ENCODE results near the gene TTC31.
A peak's percentile ranks its signal among the peaks of the same experiment; 100 is the strongest.
"Not testable (repeated sequence)": the region's sequence is repeated elsewhere in the genome, so short reads cannot be mapped to it uniquely, and the experiment has no call there.

Gene TTC31

DNA sequence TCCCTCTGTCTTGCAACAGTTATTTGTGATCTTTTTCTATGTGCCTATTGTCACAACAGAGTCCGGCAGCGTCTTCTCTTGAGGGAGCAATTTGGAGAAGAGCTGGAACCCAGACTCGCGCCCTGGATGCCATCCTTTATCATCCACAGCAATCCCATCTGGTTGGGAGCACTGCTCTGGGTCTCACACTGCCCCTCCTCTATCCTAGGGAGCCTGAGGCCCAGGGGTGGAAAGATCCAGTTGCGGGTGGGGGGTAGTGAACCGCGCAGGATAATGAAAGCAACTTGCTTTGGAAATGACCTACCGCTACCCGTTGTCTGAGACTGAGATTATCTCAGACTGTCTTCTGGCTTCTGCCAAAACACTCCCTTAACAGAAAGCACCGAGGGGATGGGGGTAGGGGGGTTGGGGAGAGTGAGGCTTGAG is 23.9 kb upstream of the TTC31 start:
- DNase-seq (ENCODE audit: low read depth): no peak
- peak overlapping the region; percentile 98 for H3K4me3 ChIP-seq (ENCODE audit: low read length)
- TF ChIP-seq, protein P1, sequence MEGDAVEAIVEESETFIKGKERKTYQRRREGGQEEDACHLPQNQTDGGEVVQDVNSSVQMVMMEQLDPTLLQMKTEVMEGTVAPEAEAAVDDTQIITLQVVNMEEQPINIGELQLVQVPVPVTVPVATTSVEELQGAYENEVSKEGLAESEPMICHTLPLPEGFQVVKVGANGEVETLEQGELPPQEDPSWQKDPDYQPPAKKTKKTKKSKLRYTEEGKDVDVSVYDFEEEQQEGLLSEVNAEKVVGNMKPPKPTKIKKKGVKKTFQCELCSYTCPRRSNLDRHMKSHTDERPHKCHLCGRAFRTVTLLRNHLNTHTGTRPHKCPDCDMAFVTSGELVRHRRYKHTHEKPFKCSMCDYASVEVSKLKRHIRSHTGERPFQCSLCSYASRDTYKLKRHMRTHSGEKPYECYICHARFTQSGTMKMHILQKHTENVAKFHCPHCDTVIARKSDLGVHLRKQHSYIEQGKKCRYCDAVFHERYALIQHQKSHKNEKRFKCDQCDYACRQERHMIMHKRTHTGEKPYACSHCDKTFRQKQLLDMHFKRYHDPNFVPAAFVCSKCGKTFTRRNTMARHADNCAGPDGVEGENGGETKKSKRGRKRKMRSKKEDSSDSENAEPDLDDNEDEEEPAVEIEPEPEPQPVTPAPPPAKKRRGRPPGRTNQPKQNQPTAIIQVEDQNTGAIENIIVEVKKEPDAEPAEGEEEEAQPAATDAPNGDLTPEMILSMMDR (IDR thresholded peaks at IDR 0.05; ENCODE audit: insufficient read depth, low read depth, low read length, missing control alignments): no peak

DNA sequence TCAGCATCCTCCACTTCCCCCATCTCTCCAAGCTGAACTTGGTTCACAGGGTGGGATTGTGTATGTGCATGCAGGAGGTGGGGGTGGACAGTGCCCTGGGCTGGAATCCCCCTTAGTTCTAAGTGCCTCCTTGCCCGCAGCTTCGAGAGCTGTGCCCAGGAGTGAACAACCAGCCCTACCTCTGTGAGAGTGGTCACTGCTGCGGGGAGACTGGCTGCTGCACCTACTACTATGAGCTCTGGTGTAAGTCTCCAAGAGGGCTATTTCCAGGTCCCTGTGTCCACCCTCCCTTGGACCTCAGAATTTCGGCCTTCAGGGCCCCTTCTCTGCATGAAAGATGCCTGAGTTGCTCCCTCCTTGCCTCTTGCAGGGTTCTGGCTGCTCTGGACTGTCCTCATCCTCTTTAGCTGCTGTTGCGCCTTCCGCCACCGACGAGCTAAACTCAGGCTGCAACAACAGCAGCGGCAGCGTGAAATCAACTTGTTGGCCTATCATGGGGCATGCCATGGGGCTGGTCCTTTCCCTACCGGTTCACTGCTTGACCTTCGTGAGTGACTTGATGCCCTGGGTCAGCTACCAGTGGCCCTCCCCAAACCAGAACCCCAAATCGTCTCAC is 23.3 kb upstream of the TTC31 start:
- DNase-seq (ENCODE audit: low read depth): not testable (repeated sequence)
- peak overlapping the region; percentile 98 for H3K4me3 ChIP-seq (ENCODE audit: low read length)

DNA sequence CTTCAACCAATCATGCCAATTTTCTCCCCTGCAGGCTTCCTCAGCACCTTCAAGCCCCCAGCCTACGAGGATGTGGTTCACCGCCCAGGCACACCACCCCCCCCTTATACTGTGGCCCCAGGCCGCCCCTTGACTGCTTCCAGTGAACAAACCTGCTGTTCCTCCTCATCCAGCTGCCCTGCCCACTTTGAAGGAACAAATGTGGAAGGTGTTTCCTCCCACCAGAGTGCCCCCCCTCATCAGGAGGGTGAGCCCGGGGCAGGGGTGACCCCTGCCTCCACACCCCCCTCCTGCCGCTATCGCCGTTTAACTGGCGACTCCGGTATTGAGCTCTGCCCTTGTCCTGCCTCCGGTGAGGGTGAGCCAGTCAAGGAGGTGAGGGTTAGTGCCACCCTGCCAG is 22.7 kb upstream of the TTC31 start:
- not testable (repeated sequence) for H3K4me3 ChIP-seq (ENCODE audit: low read length); DNase-seq (ENCODE audit: low read depth)

DNA sequence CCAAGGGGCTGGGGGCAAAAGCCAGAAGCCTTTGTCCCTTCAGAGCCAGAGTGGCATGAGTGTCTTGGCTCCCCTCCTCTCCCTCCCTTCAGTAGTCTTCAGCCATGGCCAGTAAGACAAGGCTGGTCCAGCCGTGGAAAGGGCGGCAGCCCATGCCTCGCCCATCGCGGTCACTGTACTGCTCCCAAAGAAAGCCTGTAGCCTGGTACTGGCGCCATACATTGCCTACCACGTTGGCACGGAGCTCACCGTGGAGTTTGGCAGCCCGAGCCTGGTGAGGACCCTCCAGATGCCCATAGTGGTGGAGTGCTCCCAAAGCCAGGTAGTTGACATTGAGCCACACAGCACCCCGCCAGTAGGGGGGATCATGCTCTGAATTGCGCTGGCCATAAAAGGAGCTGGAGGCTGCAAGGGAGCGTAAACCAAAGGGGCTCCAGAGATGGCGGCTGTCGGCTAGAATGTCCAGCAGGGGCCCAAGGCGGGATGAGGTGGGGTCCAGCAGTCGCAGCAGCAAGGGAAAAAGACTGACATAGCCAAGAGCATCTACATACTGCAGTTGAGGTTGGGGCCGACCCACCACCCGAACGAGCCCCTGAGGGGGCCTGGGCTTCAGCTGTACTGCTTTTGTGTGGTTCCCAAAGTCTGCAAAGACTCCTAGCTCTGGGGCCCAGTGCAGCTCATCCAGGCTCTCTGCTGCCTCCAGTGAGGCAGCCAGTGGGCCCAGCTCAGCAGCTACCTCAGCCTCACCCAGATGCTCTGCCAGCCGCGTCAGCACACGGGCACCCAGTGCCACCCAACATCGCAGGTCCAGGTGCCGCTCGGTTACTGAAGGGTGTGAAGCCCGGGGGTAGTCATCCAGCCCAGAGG is 21.5 kb upstream of the TTC31 start:
- no peak for DNase-seq (ENCODE audit: low read depth)
- TF ChIP-seq, protein P1 (IDR thresholded peaks at IDR 0.05; ENCODE audit: insufficient read depth, low read depth, low read length, missing control alignments): peak; percentile 11
- H3K4me3 ChIP-seq (ENCODE audit: low read length): no peak overlapping the region

DNA sequence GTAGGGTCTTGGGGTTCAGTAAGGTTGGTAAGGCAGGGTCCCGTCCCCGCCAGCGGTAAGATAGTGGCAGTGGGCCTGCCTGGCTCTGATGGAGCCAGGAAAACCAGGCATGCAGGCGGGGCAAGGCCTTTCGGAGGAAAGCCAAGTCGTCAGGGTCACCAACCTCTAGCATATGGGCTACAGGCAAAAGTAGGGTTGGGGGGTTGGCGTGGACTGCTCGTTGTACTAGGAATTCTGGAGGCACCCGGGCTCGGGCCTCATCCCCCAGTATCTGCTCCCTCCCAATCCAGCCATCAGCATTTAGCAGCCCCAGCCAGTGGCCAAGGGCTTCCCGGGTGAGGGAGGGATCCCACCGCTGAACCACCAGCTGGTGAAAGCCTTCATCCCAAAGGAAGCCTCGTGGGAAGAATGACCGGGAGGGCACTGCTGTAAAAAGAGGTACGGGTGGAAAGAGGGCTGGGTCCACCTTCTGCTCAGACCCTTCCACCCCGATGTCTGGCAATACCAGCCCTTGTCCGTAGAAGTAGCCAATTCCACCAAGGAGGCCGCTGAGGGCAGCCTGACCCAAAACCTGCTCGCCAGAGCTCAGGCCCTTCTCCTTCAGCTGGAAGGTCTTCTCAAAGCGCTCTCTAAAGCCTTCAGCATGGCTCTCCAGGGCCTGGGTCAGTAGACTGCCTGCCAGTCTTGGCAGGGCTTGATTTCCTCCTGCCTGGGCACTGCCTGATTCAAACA is 20.7 kb upstream of the TTC31 start:
- TF ChIP-seq, protein P1 (IDR thresholded peaks at IDR 0.05; ENCODE audit: insufficient read depth, low read depth, low read length, missing control alignments): no peak
- no peak overlapping the region for H3K4me3 ChIP-seq (ENCODE audit: low read length)
- no peak for DNase-seq (ENCODE audit: low read depth)

DNA sequence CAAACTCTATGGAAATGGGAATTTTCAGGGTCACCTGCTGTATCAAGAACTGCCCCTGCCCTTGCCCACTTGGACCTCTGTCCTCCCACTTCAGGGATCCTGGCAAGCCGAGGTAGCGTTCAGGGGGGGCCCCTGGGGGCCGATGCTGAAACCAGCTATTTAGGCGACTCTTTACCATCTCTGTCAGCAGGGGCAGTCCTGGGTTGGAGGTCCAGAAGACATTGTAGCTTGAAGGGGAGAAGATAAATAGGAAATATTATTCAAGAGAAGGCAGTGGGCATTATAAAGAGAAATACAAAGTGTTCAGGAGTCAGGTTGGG is 20.1 kb upstream of the TTC31 start:
- no peak overlapping the region for H3K4me3 ChIP-seq (ENCODE audit: low read length)
- TF ChIP-seq, protein P1 (IDR thresholded peaks at IDR 0.05; ENCODE audit: insufficient read depth, low read depth, low read length, missing control alignments): no peak
- DNase-seq (ENCODE audit: low read depth): no peak

DNA sequence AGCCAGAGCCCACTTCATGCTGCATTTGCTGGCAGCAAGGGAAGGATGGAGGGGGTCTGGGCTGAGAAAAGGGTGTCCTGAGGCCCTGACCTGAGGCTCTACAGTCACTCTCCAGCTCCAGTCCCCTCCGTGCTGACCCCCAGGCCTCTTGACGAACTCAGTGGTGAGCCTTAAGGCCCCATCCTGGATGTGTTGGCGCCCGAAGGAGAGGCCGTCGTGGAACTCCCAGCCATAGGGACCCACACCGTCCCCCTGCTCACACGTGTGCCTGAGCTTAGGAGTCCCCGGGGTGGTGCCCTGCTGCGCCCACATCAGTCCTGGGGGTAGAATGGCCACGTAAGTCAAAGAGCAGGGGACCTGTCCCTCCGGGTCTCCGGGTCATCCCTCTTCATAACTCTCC is 18.5 kb upstream of the TTC31 start:
- no peak for DNase-seq (ENCODE audit: low read depth)
- H3K4me3 ChIP-seq (ENCODE audit: low read length): peak overlapping the region; percentile 72
- TF ChIP-seq, protein P1 (IDR thresholded peaks at IDR 0.05; ENCODE audit: insufficient read depth, low read depth, low read length, missing control alignments): no peak

DNA sequence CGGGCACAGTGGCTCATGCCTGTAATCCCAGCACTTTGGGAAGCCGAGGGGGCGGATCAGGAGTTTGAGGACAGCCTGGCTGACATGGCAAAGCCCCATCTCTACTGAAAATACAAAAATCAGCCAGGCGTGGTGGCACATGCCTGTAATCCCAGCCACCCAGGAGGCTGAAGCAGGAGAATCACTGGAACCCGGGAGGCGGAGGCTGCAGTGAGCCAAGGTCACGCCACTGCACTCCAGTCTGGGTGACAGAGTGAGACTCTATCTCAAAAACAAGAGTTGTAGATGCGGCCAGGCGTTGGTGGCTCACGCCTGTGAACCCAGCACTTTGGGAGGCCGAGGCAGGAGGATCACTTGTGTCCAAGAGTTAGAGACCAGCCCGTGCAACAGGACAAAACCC is 12.1 kb upstream of the TTC31 start:
- DNase-seq (ENCODE audit: low read depth); H3K4me3 ChIP-seq (ENCODE audit: low read length): not testable (repeated sequence)
